GM10248 (cell line): ENCODE results near the gene C20orf96.
"Not testable (repeated sequence)": the region's sequence is repeated elsewhere in the genome, so short reads cannot be mapped to it uniquely, and the experiment has no call there.

Experiments used
- CTCF ChIA-PET: fragments of 300-600 bp; sonication (Branson Sonifier 250); formaldehyde crosslinking; extraction: SDS; loops from one replicate; lab custom pipeline; 2021; ENCODE audit warnings: antibody characterized with exemption; lab: Yijun Ruan, JAX
- POLR2A ChIA-PET: fragments of 350-650 bp; sonication (Branson Sonifier 250); formaldehyde crosslinking; extraction: SDS; loops from one replicate; lab custom pipeline; 2020; ENCODE audit warnings: antibody characterized with exemption; lab: Yijun Ruan, JAX
- DNase-seq: peaks from one replicate; pipeline ENCODE4 v3.0.0; 2012; ENCODE audit errors: extremely low spot score
- CTCF ChIP-seq: IDR thresholded peaks from 2 replicates; pipeline ENCODE4 v1.5.1; 2012; ENCODE audit warnings: mild to moderate bottlenecking, low read depth; ENCODE audit errors: extremely low read depth, missing control alignments, control extremely low read depth

Gene C20orf96

GRCh38 chr20:259981-260380 is 30.6 kb downstream of the C20orf96 start:
- DNase-seq, result no peak
- CTCF ChIA-PET, result interaction anchor here (0.9 kb wide), 1 partner anchor 9 kb away, joined by 4 read pairs; no protein-coding TSS in a partner anchor
- POLR2A ChIA-PET, result no interaction called here
- no peak for TF ChIP-seq CTCF

- ChIA-PET CTCF (interaction anchor here (0.9 to 1.7 kb wide), 5 partner anchors 7 to 71 kb away, joined by 3 to 9 read pairs (median 4); no protein-coding TSS in a partner anchor), POLR2A (no interaction called here)
- DNase-seq, result no peak
- peak; percentile 10 for TF ChIP-seq CTCF
Measured at GRCh38 chr20:258963-259362, 31.6 kb downstream of the C20orf96 start.

- CTCF ChIA-PET, result interaction anchor here (0.9 to 1.7 kb wide), 5 partner anchors 8 to 72 kb away, joined by 3 to 10 read pairs (median 8); no protein-coding TSS in a partner anchor
- TF ChIP-seq CTCF, result no peak
- POLR2A ChIA-PET, result no interaction called here
- DNase-seq, result no peak
Measured at GRCh38 chr20:258269-258858, 32.2 kb downstream of the C20orf96 start.

GRCh38 chr20:257419-257818 is 33.1 kb downstream of the C20orf96 start, which contains the start of gene DEFB132:
TSS of gene DEFB132 (plus strand) at chr20:257724. CDS start at chr20:257779, 55 bp downstream.
- CTCF ChIA-PET, result interaction anchor here (1.7 kb wide), 2 partner anchors 9 to 12 kb away, joined by 8 to 10 read pairs; no protein-coding TSS in a partner anchor
- no peak for TF ChIP-seq CTCF
- DNase-seq, result no peak
- POLR2A ChIA-PET, result no interaction called here

- POLR2A ChIA-PET, DNase-seq: not testable (repeated sequence)
- CTCF ChIA-PET, result interaction anchor here (1.8 kb wide), 1 partner anchor 13 kb away, joined by 8 read pairs; no protein-coding TSS in a partner anchor
Measured at GRCh38 chr20:253447-253846, 37.1 kb downstream of the C20orf96 start.

- no peak for TF ChIP-seq CTCF
- no peak for DNase-seq
- ChIA-PET CTCF (interaction anchor here (1.8 kb wide), 1 partner anchor 13 kb away, joined by 8 read pairs; no protein-coding TSS in a partner anchor), POLR2A (no interaction called here)
Measured at GRCh38 chr20:252801-253200, 37.7 kb downstream of the C20orf96 start.

- ChIA-PET POLR2A (no interaction called here), CTCF (no interaction called here)
- no peak for TF ChIP-seq CTCF
- no peak for DNase-seq
Measured at GRCh38 chr20:251354-251753, 39.2 kb downstream of the C20orf96 start.
